ENCODE data around the gene SCO1. TPM values are rescaled to one million over a fixed set of nuclear protein-coding genes. Genes with fewer than 3 reads are reported as not detected.

SCO1 gene
- total and polyA plus RNA-seq, 10 of the 15 experiments (the other 5 are each of a cell fraction or from before 2014, with no cell fraction given) = 8.2 to 73.0 (median 37.1) TPM

- no peak for ATAC-seq
- TF ChIP-seq KDM1A (IDR thresholded peaks at IDR 0.05; ENCODE audit: borderline replicate concordance) (no peak), CUX1 (IDR thresholded peaks at IDR 0.05; ENCODE audit: insufficient replicate concordance, low read depth, low read length) (no peak), CEBPB (IDR thresholded peaks at IDR 0.05; ENCODE audit: borderline replicate concordance in 1 of 2, low read depth in 2 of 2, low read length in 2 of 2) (no peak), SKIL (IDR thresholded peaks at IDR 0.05; ENCODE audit: low read depth, poor library complexity, severe bottlenecking) (no peak), TCF12 (IDR thresholded peaks at IDR 0.05; ENCODE audit: low read depth, low read length) (no peak), MXI1 (IDR thresholded peaks at IDR 0.05; ENCODE audit: low read depth, low read length) (no peak), PAX8 (IDR thresholded peaks at IDR 0.05) (no peak), CHD4 (IDR thresholded peaks at IDR 0.05) (no peak), POLR2AphosphoS5 (IDR thresholded peaks at IDR 0.05; ENCODE audit: low read length) (no peak), ZBTB4 (CRISPR knock-in tag; IDR thresholded peaks at IDR 0.05) (no peak), EGR1 (IDR thresholded peaks at IDR 0.05; ENCODE audit: borderline replicate concordance in 1 of 2, low read depth in 2 of 2, low read length in 2 of 2) (no peak), ASH2L (IDR thresholded peaks at IDR 0.05; ENCODE audit: borderline replicate concordance, low read depth) (no peak), JUNB (IDR thresholded peaks at IDR 0.05) (no peak)
- H3K27me3 ChIP-seq (replicated peaks in 1 of 2; ENCODE audit: control insufficient read depth in 2 of 2, insufficient read depth in 2 of 2, low read length in 1 of 2) = no peaks in the 10 kb centered on the region
- H3K4me1 ChIP-seq (ENCODE audit: control insufficient read depth, insufficient read depth, low read length) = no peaks in the 10 kb centered on the region
- H3K9ac ChIP-seq (ENCODE audit: control insufficient read depth, insufficient read depth, low read length) = no peak overlapping the region
- CTCF ChIA-PET = interaction anchor here (4.5 to 4.6 kb wide), 2 partner anchors 18 to 196 kb away, joined by 48 to 53 read pairs; no protein-coding TSS in a partner anchor
- H3K27ac ChIP-seq (ENCODE audit: control insufficient read depth, insufficient read depth) = no peak overlapping the region
- SMC1A ChIA-PET (ENCODE audit: uncharacterized antibody, unreplicated experiment) = no interaction called here
- no peaks in the 10 kb centered on the region for H4K20me1 ChIP-seq (ENCODE audit: control insufficient read depth, insufficient read depth)
- 68% methylated on average over 5 of the region's 5 CpGs for whole genome bisulfite sequencing (ENCODE audit: insufficient coverage, insufficient replicate concordance, low lambda C conversion rate, missing lambda C conversion rate)
- no TSS peak for BruUV-seq (replicated peaks)
- H3K36me3 ChIP-seq (ENCODE audit: control insufficient read depth in 2 of 2, insufficient read depth in 2 of 2, low read length in 1 of 2) = no peaks in the 10 kb centered on the region
- POLR2A ChIA-PET = no interaction called here
- no peak for DNase-seq (ENCODE audit: low read depth, low spot score)
- in situ Hi-C loops (cut with MboI) (loop anchor here (5.0 to 25.0 kb wide), 4 partner anchors 199 to 989 kb away; no protein-coding TSS in a partner anchor), intact Hi-C loops (cut with micrococcal nuclease; ENCODE audit: unreplicated experiment) (no loop called here)
- RAD21 ChIA-PET (ENCODE audit: unreplicated experiment) = no interaction called here
- no peak overlapping the region for H3K4me3 ChIP-seq
- no peak overlapping the region for H2AFZ ChIP-seq (ENCODE audit: control insufficient read depth, low read depth, low read length)
- no peaks in the 10 kb centered on the region for H3K79me2 ChIP-seq (ENCODE audit: control insufficient read depth, insufficient read depth, low read length)
- H3K9me3 ChIP-seq (replicated peaks; ENCODE audit: control insufficient read depth, insufficient read depth, low read length) = no peaks in the 10 kb centered on the region
- no peak overlapping the region for H3K4me2 ChIP-seq (ENCODE audit: control insufficient read depth, insufficient read depth)
- no peak for FAIRE-seq
Observed at GRCh38 chr17:10648381-10648780, 49.0 kb downstream of the SCO1 start.

Data from GM12878 (cell line).